Activated CD4-positive, alpha-beta T cell treated with anti-CD3 and anti-CD28 coated beads, Interleukin-2, amount 50 U/mL, for 24 hours (primary cell): ENCODE results near the gene SPC24.
A peak's percentile ranks its signal among the peaks of the same experiment; 100 is the strongest.
"Not testable (repeated sequence)": the region's sequence is repeated elsewhere in the genome, so short reads cannot be mapped to it uniquely, and the experiment has no call there.

ENCODE experiments used
- DNase-seq, 2 donors: peaks; one replicate each; pipeline ENCODE4 v3.0.0-alpha.2; 2020; ENCODE audit warnings: low read depth in 1 of 2, low spot score in 1 of 2

SPC24 gene

DNA sequence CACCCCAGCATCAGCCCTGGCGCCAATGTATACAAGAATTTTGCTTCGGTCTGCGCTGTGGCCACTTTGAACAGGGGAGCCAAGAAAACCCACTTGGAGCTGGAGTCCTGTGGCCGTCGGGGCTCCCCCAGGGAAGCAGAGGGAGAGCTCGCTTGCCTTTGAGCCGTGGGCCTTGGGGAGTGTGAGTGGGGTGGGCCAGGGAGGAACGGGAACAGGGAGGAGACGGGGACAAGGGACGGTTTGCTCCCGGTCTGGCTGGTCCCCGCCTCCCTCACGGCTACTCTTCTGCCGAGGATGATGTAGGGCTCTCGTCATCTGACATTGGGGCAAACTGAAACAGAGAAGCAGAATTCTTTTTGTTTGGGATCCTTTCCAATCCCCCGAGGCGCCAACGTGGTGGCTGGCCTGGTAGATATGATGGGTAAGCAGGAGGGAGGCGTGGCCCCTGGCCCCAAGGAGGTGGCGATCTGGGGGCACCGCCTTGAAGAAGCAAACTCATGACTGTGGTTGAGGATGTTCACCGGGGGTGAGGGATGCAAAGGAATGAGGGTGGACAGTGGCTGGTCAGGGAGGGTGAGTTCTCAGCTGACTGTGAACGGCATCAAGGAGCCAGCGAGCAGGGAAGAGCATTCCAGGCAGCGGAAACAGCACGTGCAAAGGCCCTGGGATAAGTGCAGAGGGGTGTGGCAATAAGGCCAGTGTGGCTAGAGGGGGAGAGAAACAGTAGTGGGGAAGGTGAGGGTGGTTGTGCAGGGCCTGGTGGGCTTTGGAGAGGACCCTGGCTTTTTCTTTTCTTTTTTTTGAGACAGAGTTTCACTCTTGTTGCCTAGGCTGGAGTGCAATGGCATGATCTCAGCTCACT is 10.9 kb upstream of the SPC24 start:
- DNase-seq, result no peak

DNA sequence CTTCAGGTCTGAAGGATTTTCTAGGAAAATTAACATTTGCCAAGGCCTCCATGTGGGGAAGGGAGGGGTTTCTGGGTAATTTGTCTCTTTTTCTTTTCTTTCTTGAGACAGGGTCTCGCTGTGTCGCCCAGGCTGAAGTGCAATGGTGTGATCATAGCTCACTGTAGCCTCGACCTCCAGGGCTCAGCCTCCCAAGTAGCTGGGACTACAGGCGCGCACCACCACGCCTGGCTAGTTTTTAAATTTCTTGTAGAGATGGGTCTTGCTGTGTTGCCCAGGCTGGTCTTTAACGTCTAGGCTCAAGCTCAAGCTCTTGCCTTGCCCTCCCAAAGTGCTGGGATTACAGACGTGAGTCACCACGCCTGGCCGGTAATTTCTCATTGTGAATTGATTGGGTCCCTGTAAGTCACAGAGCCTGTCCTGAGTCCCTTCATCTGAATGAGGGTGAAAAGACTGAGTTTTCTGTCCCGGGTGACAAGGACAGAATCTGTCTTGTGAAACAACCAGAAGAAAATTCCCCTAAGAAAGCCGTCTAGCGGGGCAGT is 10.0 kb upstream of the SPC24 start:
- no peak for DNase-seq

DNA sequence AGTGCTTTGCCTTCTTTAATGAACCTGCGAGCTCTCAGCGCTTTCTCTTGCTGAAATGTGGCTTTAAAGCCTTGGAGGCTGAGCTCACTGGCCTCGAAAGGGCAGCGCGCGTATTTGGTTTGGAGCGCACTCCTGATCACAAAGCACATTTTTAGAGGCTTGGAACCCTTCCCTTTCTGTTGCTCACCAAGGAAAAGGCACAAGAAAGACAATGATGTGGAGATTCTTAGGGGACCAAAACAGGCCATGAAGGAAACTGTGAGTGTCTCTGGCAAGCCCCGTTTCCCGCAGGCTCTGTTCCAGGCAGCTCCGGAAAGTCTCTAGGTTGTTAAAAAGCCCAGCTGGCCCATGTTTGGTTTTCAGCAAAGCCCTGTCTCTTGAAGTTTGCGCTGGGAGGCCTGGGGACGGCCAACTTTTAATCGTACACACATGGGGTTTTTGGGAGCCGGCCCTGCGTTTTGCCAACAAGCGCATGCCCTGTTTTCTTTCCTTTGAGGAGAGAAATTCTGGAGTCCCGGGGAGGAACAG is 9.4 kb upstream of the SPC24 start:
- no peak for DNase-seq

DNA sequence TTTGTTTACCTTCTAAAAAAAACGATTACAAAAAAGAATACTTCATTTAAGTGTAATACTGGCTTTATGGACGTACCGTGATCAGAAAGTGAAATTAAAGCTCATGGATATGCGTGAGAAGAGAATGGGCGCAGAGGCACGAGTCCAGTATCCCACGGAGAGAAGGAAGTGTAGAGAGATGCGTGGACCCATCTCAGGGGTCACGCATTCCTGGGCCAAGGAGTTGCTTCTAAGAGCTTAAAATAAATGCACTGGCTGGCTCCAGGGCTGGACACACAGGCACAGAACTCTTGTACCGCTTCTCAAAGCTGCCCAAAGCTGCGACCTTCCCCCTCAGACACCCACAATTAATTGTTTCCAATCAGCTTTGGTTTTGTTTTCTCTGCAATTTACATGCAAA is 8.7 kb upstream of the SPC24 start:
- no peak for DNase-seq

DNA sequence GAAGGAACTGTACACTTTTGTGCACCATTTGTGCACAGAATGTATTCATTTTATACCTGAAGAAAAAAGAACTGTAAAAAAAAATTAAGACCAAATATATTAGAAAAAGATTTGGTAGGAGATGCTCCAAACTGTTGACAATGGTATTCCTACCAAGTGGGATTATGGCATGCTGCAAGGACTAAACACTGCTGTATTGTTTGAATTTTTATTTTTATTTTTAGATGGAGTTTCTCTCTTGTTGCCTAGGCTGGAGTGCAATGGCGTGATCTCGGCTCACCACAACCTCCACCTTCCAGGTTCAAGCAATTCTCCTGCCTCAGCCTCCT is 4.8 kb upstream of the SPC24 start:
- not testable (repeated sequence) for DNase-seq

DNA sequence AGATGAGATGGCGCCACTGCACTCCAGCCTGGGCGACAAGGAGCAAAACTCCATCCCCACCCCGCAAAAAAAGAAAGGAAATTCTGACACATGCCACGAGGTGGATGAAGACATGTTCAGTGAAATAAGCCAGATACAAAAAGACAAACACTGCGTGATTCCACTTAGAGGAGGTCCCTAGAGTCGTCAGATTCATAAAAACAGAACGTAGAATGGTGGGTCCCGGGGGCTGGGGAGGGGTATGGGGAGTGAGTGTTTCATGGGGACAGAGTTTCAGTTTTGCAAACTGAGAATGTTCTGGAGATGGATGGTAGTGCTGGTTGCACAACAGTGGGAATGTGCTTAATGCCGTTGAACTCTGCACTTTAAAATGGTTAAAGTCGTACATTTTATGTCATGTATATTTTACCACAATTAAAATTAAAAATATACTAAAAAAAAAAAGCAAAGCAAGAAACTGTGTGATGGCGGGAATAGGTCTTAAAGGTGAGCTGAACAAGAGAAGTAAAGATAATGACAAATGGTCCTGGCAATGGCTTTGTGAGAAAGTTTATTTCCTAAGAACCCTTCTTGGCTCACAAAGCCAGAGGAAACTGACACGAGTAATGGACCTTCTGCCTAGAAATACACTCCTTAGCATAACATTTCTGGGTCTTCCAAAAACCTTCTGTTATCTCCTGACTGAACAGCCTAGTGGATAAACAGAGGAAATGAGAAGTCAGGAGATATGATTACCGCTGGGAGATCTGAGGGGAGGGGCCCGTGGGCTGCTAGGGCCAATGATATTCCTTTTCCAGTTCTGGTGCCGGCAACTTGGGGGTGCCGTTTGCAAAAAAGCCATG is 4.2 kb upstream of the SPC24 start:
- DNase-seq, result no peak

DNA sequence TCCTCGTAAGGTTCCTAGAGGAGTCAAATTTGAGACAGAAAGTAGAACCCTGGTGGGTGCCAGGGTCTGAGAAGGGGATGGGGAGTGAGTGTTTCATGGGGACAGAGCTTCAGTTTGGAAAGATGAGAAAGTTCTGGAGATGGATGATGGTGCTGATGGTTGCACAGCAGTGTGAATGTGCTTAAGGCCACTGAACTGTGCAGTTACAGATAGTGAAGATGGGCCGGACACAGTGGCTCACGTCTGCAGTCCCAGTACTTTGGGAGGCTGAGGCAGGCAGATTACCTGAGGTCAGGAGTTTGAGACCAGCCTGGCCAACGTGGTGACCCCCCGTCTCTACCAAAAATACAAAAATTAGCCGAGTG is 917 bp downstream of the SPC24 start:
- DNase-seq, result no peak

DNA sequence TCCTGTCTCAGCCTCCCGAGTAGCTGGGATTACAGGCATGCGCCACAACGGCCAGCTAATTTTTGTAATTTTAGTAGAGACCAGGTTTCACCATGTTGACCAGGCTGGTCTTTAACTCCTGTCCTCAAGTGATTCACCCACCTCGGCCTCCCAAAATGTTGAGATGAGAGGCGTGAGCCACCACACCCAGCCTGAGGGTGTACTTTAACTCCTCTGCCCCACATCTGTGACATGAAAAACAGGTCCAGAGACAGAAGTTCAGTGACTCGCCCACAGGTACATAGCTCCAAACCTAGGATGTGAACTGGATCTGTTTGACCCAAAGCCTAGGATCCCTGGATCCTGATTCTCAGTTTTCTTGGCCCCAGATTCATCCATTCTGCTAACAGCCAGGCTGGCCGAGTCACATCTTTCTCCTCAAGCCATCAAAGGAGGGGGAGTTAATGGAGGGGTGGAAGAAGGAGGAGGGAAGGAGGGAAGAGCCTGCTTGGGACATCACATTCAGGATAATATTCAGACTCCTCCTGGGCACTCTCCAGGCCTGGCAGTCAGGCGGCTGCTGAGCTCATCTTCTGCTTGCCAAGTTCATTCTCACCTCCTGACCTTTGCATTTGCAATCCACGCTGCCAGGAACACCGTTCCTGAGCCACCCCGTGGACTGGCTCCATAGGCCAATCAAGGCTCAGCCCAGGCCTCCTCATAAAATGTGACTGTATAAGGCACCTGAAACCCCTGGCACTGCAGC is 3.1 kb downstream of the SPC24 start:
- DNase-seq, result no peak

DNA sequence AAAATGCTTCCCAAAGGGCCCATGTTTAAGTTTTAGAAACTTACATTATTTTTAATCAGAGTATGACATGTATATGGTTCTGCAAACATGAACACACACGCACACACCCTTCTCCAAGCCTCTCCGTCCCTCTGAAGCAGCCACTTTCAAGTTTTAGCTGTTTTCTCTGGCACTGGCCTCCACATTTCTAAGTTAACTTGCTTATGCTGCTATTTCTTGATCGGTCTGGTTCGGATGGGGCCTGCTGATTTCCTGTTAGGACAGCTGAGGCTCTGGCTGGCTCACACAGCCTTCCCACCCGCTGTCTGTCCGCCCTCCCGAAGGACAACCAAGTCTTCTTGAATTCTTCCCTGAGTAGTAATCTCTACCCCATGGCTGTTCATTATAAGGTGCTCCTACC is 4.4 kb downstream of the SPC24 start:
- no peak for DNase-seq

DNA sequence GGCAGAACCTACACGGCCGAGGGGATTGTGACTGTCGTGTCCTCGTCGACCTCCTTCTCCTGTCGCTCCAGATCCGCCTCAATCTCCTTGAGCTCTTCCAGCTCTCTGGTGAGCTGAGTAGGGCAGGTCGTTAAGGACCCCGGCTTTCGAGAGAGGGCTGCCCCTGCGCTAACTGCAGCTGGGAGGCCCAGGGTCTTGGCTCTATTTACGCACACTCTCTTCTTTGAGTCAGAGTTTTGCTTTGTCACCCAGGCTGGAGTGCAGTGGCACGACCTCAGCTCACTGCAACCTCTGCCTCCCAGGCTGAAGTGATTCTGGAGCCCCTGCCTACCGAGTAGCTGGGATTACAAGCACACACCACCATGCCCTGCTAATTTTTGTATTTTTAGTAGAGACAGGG is 7.6 kb downstream of the SPC24 start:
- no peak for DNase-seq

DNA sequence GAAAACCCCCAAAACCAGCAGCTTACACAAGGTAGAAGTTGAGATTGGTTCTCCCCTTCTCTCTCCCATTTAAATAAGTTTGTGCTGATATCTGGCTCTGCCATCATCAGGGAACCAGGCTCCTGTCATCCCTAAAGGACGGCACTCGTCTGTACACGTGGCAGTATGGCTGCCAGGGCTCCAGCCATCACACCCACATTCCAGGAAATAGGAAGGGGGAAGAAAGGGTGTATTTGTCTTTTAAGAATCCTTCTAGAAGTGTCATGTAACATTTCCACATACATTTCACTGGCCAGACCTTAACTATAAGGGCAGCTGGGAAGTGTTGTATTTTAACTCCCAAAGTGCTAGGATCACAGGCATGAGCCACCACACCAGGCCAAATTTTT is 10.1 kb downstream of the SPC24 start:
- DNase-seq, result no peak

DNA sequence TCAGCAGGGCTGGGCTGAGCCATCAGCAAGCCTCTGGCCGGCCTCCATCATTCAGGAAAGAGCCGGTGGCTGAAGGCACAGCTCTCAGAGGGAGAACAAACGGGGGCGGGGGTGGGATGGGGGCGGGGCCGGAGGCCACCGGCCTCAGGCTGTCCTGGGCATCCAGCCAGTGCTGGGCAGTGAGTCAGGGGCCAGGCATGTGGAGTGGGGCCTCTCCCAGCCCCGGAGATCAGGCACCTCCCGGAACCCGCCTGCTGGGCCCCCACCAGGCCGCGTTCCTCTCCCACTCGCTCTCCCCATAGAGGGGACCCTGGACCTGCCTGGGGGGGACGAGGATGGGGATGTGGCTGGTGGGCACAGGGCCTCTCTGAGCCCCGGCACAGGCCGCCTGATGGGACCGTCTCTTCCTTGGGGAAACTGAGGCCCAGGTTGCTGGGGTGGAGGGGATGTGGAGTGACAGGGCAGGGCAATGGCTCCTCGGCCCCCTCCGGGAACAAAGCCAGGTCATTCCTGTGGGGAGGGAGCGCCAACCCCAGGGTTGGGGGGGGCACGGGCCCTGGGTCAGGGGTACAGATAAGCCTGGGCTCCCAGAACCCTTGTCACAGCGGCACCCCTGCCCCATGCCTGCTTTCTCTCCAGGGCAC is 12.9 kb downstream of the SPC24 start:
- no peak for DNase-seq

DNA sequence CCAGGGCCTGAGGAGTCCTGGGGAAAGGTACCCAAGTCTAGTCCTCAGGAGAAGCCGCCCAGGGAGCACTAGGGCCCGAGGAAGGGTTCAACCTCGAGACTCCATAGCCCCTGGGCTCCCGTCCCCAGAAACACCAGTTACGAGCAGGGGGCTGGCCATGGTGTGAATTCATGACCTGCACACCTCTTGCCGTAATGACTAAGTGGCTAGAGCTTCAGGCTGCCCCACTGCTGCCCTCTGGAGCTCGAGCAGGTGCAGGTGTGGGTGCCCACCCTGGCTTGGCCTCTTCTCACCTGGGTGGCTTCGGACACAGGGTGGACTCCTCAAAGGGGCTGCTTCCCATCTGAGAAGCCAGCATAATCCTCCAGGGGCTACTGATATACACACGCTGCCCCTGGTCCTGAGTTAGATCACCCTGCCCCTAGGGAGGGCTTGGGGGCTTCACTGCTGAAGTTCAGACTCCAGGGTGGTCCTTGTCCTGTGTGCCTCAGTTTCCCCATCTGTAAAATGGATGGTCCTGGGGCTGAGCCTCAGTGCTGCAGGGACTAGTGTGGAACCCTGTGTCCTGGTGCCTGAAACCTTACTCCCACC is 13.6 kb downstream of the SPC24 start:
- DNase-seq, result no peak

DNA sequence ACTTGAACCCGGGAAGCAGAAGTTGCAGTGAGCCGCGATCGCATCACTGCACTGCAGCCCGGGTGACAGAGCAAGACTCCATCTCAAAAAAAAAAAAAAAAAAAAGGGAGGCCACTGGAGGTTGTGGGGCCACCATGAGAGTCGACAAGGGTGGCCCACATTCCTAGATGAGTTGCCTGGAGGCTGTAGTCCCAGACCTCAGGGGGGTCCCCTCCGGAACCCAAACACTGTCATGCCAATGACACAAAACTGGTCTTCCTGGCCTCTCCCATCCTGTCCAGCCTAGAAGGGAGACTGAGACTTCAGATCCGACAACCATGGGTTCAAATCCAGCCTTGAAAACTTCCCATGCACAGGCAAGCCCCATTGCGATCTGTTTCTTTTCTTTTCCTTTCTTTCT is 14.7 kb downstream of the SPC24 start:
- DNase-seq, result no peak

DNA sequence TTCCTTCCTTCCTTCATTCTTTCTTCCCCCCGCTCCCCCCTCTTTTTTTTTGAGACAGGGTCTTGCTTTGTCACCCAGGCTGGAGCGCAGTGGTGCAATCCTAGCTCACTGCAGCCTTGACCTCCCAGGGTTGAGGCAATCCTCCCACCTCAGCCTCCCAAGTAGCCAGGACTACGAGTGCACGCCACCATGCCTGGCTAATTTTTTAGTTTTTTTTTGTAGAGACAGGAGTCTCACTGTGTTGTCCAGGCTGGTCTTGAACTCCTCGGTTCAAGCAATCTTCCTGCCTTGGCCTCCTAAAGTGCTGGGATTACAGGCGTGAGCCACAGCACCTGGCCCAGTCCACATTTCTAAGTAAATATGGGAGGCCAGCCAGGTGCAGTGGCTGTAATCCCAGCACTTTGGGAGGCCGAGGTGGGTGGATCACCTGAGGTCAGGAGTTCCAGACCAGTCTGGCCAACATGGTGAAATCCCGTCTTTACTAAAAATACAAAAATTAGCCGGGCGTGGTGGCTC is 15.5 kb downstream of the SPC24 start:
- not testable (repeated sequence) for DNase-seq

DNA sequence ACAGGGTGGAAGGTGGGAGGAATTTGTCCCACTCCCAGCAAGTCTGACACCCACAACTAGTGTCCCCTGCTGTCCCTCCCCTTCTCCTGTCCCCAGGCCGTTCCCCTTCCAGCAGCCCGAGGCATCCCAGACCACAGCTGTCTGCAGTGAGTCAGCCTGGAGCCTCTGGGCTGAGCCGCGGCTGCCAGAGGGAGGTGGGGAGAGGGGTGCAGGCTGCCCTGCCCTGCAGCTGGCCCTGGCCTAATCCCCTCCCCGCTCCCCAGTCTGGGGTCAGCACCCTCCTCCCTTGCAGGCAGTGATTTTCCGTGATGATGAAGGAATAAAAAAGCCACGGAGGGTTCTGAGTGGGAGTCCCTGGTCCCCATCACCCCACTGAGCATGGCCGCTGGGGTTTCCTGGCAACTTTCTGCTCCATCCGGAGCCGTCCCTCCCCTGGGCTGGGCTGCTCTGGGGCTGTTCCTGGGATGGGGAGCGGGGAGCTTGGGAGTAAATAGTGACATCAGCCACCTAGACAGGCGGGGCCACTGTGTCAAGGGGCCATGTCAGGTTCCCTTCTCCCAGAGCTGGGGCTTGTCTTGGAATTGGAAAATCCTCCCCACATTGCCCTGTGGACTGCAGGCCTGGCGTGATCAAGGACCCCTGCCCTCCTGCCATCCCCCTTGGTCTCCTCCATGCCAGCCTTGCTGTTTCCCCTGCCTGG is 16.8 kb downstream of the SPC24 start:
- DNase-seq, result no peak

DNA sequence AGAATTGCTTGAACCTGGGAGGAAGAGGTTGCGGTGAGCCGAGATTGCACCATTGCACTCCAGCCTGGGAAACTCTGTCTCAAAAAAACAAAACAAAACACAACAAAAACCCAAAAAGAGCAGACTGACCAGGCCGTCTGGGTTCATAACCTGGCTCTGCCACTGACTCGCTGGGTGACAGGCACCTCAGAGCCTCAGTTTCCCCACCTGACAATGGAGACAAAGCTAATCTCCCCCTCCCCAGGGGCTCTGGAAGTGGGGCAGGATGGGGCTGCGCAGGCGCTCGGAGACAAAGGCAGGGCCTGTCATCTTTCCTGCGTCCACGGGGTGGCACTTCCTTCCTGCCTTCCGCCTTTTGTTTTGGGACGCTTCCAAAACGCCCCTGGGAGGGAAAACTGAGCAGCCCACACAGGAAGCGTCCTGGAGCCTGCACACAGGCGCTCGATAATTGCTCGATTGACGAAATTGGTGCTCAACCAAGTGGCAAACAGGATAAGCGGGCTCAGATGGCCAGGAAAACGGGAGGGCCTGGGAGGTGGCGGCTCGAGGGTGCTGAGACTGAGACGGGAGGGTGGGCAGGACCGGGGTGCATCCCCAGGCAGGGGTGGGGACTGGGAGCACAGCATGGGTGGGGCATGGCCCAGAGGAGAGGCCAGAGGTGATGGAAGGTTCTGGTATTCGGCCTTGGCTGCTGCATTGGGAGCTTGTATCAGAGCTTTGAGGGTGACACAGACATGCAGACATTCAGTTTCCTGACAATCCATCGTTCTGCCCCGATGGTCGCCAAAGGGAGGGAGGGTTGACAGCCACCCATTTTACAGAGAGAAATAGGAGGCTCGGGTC is 17.8 kb downstream of the SPC24 start:
- peak; percentile 27 to 33 for DNase-seq

DNA sequence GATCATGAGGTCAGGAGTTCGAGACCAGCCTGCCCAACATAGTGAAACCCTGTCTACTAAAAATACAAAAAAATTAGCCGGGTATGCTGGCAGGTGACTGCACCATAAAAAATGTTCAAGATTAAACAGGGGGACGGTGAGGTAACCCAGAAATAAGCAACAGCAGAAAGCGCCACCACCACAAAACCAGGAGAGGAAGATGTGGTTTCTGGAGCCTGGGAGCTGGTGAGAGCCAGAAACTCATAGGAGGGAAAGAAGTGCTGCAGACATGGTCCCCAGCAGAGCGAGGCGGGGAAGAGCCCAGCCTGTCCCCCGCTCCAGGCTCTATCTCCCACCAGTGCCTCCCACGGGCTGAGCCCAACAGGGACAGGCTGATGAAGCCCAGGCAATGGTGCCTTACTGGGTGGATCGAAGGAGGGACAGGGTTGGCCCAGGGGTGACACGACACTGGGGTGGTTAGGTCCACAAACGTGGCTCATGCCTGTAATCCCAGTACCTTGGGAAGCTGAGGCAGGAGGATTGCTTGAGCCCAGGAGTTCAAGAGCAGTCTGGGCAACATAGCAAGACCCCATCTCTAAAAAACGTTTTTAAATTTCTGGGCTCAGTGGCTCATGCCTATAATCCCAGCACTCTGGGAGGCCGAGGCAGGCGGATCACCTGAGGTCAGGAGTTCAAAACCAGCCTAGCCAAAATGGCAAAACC is 19.0 kb downstream of the SPC24 start:
- DNase-seq, result no peak
